SKM-1 treated with dmso at 0.1 percent for 144 hours (cell line): ENCODE measurements around the gene NMRK2.

Source experiments
- DNase-seq: peaks from one replicate; lab custom pipeline; 2025; ENCODE audit not compliant: unreplicated experiment; lab: John Stamatoyannopoulos, UW

The NMRK2 gene

GRCh38 chr19:3981373-3981735, 48.5 kb downstream of the NMRK2 start:
- no peak for DNase-seq

- no peak for DNase-seq
Observed at GRCh38 chr19:3981736-3982681, 49.1 kb downstream of the NMRK2 start.

GRCh38 chr19:3982701-3983541, 50.1 kb downstream of the NMRK2 start:
- DNase-seq: no peak

- DNase-seq: no peak
Observed at GRCh38 chr19:3983542-3983914, 50.7 kb downstream of the NMRK2 start.

- no peak for DNase-seq
Observed at GRCh38 chr19:3983936-3984583, 51.2 kb downstream of the NMRK2 start.

- no peak for DNase-seq
Observed at GRCh38 chr19:3984584-3984907, 51.7 kb downstream of the NMRK2 start.

- DNase-seq: peak; percentile 79
Observed at GRCh38 chr19:3984908-3985642, 52.2 kb downstream of the NMRK2 start, which contains the start of gene EEF2. Gene EEF2 (minus strand): TSS chr19:3985463. CDS start chr19:3985380, 83 bp downstream.

GRCh38 chr19:3985643-3986259, 52.9 kb downstream of the NMRK2 start:
- no peak for DNase-seq

- peak; percentile 72 for DNase-seq
Observed at GRCh38 chr19:3986260-3987041, 53.6 kb downstream of the NMRK2 start.

- DNase-seq: peak; percentile 84
Observed at GRCh38 chr19:3987619-3988371, 54.9 kb downstream of the NMRK2 start.

- no peak for DNase-seq
Observed at GRCh38 chr19:3990815-3991117, 57.9 kb downstream of the NMRK2 start.
